Measurements from ENCODE around the gene PRKAR1B.

Gene PRKAR1B

DNA sequence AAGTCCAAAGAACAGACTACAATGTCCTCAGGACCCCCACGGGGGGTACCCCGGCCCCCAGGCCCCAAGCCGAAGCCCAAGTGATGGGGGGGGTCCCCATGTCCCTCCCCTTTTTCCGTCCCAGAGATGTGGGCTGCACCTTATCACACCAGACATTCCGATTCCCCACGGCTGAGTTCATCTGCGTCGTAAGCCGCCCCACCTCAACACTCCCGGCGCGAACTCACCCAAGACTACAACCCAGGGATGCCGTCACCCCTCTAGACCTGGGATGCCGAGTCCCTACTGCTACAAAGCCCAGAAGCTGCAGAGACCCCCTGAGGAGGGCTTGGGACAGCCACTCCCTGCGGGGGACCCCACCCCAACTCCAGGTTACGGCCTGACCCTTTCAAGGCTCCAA, 221.9 kb downstream of the PRKAR1B start:
- Histone ChIP-seq H3K4me3 (ENCODE audit: low read length) (no peak overlapping the region), H3K9me3 (ENCODE audit: insufficient read depth, low read depth, low read length) (no peaks in the 10 kb centered on the region), H3K9ac (ENCODE audit: low read depth, low read length) (no peak overlapping the region), H3K27me3 (ENCODE audit: insufficient read depth, low read length) (no peaks in the 10 kb centered on the region), H3K4me1 (ENCODE audit: insufficient read depth, low read length) (no peaks in the 10 kb centered on the region), H3K27ac (ENCODE audit: low read length) (no peak overlapping the region), H3K36me3 (ENCODE audit: insufficient read depth, low read depth, low read length) (peaks cover 24% of the 10 kb centered on the region)

DNA sequence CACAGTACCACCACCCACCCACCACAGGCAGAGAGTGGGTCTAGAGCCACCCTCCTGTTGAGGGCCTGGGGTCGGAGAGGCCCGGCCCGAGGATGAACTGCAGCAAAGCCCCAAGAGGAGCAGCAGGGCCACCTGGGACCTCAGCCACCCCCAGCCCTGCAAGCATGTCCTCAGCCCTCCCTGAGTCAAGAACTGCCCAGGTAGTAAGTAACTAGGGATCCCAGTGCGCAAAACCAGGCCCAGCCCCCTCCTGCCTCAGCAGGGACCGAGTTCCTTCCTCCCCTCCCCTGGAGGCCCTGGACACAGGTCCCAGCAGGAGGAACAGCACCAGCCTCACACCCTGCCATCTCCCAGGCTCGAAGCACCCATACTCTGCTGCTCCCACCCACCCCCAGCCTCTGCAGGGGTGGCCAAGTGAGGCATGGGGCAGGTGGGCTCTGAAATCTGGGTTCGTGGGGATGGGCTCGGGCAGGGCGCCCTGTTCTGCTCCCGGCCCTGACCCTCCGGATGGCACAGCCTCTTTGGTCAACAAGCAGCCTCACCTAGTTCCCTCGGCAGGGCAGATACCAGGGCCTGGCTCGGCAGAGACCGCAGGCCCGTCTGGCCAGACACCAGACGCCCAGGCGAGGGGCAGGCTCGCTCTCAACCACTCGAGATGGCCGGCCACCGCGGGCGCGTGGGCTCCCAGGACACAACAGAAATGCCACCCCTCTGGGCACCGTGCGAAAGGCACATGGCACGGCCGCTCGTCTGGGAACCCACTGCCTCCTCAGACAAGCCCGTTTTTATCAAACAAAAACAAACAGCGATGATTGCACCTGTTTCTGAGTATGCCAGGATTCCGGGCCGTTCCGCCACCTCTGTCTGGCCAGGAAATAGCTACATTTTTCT, 222.6 kb downstream of the PRKAR1B start:
- H3K9ac ChIP-seq (ENCODE audit: low read depth, low read length), result no peak overlapping the region
- no peaks in the 10 kb centered on the region for H3K4me1 ChIP-seq (ENCODE audit: insufficient read depth, low read length)
- H3K27ac ChIP-seq (ENCODE audit: low read length), result no peak overlapping the region
- no peak overlapping the region for H3K4me3 ChIP-seq (ENCODE audit: low read length)
- peaks cover 27% of the 10 kb centered on the region for H3K36me3 ChIP-seq (ENCODE audit: insufficient read depth, low read depth, low read length)
- no peaks in the 10 kb centered on the region for H3K27me3 ChIP-seq (ENCODE audit: insufficient read depth, low read length)
- no peaks in the 10 kb centered on the region for H3K9me3 ChIP-seq (ENCODE audit: insufficient read depth, low read depth, low read length)

DNA sequence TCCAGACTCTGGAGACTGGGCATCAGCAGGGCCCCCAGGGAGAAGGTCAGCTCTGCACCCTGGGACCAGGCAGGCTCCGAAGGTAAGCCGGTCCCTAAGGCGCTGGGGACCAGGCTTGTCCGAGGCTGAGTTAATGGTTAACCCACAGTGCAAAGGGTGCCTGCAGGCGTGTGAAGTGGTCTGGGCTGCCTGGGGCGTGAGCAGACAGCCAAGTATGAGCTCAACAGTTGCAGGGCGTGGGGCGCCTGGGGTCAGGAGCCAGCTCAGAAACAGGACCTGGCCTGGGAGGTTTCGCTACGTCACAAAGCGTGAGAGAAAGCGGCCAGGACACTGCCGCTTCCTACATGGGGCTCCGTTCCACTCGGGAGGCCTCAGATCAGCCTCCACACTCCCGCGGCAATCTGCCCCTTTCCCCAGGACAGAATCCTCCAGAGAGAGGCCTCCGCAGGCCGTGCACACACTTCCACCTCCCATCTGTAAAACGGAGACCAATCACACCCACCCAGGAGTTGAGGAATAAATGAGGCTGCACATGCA, 223.4 kb downstream of the PRKAR1B start:
- Histone ChIP-seq H3K4me3 (ENCODE audit: low read length) (no peak overlapping the region), H3K36me3 (ENCODE audit: insufficient read depth, low read depth, low read length) (peaks cover 31% of the 10 kb centered on the region), H3K9ac (ENCODE audit: low read depth, low read length) (no peak overlapping the region), H3K27me3 (ENCODE audit: insufficient read depth, low read length) (no peaks in the 10 kb centered on the region), H3K9me3 (ENCODE audit: insufficient read depth, low read depth, low read length) (no peaks in the 10 kb centered on the region), H3K27ac (ENCODE audit: low read length) (no peak overlapping the region), H3K4me1 (ENCODE audit: insufficient read depth, low read length) (no peaks in the 10 kb centered on the region)

DNA sequence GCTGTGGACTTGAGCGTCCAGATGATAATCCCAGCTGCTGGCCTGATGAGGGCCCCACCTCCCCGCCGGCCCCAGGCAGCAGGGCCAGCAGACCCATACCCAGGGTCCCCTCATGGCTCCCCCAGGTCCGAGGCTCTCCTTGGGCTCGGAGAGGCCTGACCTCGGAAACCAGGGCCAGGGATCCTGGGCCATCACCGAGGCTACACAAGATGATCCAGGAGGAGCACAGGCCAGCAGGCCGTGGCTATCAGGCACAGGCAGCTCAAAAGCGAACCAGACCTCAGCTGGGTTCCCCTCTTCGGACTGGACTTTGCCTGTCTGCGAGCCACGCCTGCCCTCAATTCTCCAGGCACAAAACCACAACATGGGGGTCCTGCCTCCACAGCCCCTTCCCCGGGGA, 224.8 kb downstream of the PRKAR1B start:
- Histone ChIP-seq H3K9me3 (ENCODE audit: insufficient read depth, low read depth, low read length) (no peaks in the 10 kb centered on the region), H3K9ac (ENCODE audit: low read depth, low read length) (no peak overlapping the region), H3K36me3 (ENCODE audit: insufficient read depth, low read depth, low read length) (peaks cover 42% of the 10 kb centered on the region), H3K4me1 (ENCODE audit: insufficient read depth, low read length) (no peaks in the 10 kb centered on the region), H3K27me3 (ENCODE audit: insufficient read depth, low read length) (no peaks in the 10 kb centered on the region), H3K27ac (ENCODE audit: low read length) (no peak overlapping the region), H3K4me3 (ENCODE audit: low read length) (no peak overlapping the region)

DNA sequence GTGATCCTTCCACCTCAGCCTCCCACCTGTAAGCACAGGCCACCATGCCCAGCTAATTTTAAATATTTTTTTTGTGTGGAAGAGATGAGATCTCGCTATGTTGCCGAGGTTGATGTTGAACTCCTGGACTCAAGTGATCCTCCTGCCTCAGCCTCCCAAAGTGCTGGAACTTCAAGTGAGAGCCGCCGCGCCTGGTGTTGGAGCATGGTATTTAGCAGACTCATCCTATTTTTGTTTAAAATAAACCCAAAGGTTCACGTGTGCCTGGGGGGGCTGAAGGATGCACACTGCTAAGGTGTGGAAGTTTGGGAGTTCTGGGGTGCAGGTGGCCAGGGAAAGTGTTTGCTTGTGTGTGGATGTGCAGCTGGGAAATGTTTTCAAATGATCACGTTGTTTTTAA, 225.6 kb downstream of the PRKAR1B start:
- no peak overlapping the region for H3K27ac ChIP-seq (ENCODE audit: low read length)
- no peak overlapping the region for H3K4me3 ChIP-seq (ENCODE audit: low read length)
- no peaks in the 10 kb centered on the region for H3K27me3 ChIP-seq (ENCODE audit: insufficient read depth, low read length)
- no peaks in the 10 kb centered on the region for H3K9me3 ChIP-seq (ENCODE audit: insufficient read depth, low read depth, low read length)
- H3K9ac ChIP-seq (ENCODE audit: low read depth, low read length), result no peak overlapping the region
- peaks cover 49% of the 10 kb centered on the region for H3K36me3 ChIP-seq (ENCODE audit: insufficient read depth, low read depth, low read length)
- no peaks in the 10 kb centered on the region for H3K4me1 ChIP-seq (ENCODE audit: insufficient read depth, low read length)

DNA sequence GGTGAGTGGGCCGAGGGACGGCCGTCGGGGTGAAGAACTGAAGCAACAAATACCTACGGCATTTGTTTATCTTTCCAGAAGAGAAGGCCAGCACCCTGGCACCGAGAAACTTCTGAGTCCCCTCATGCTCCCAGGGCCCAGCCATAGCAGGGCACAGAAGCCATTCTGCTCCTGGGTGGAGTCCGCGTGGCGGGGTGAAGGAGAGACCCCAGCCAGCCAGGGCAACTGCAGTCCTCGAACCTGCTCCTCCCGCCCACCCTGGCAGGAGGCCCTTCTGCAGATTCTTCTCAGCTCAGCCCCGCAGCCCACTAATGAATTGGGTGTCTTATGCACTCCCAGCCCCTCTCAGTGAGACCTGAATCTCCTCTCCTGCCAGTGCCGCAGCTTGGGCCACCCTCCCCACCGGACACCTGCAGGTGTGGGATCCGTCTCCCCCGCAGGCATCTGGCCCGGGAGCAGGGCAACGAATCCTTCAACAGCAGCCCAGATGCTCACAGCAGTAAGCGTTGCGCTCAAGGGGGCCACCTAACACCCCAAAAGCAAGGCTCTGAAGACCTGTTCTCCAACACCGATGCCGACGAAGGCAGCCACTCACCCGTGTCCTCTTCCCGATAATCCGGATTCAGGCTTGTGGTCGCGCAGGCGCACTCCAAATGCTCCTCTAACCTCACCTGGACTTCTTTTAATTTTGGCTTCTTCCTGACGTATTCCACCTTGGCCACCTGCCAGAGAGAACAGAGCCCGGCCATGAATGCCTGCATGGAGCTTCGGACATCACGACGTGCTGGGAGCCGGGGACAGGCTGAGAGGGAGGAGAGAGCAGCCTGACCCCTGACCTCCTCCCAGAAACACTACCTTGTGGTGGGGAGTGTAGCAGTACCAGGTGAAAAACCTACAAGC, 226.3 kb downstream of the PRKAR1B start:
- H3K27ac ChIP-seq (ENCODE audit: low read length), result no peak overlapping the region
- no peaks in the 10 kb centered on the region for H3K9me3 ChIP-seq (ENCODE audit: insufficient read depth, low read depth, low read length)
- H3K36me3 ChIP-seq (ENCODE audit: insufficient read depth, low read depth, low read length), result peaks cover 51% of the 10 kb centered on the region
- no peak overlapping the region for H3K4me3 ChIP-seq (ENCODE audit: low read length)
- no peaks in the 10 kb centered on the region for H3K4me1 ChIP-seq (ENCODE audit: insufficient read depth, low read length)
- no peaks in the 10 kb centered on the region for H3K27me3 ChIP-seq (ENCODE audit: insufficient read depth, low read length)
- no peak overlapping the region for H3K9ac ChIP-seq (ENCODE audit: low read depth, low read length)

DNA sequence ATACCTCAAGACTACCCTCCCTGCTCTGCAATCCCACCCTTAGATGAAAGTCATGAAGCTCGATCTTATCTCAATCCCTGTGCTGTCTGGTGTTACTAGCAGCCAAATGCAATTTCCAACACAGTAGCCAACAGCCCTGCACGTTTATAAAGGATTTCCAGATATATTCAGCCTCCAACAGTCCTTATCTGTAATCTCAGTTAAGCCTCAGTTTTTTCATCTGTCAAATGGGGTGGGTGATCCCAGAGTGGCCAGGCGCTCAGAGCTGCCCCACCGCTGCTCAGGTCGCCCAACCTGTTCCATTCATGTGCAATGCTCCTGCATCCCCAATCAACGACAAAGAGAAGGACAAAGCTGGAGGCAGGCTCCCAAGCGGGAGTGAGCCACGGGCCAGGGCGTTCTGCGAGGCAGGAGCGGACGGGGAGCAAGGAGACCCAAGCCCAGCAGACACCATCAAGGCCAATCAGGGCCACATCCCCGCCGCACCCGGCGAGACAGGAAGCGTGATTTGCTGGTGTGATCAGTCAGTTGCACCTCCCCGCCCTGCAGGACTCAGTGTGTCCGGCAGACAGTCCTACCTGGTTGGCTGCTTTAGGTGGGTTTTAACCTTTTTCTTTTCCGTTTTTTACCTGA, 227.1 kb downstream of the PRKAR1B start:
- Histone ChIP-seq H3K27me3 (ENCODE audit: insufficient read depth, low read length) (no peaks in the 10 kb centered on the region), H3K4me3 (ENCODE audit: low read length) (no peak overlapping the region), H3K4me1 (ENCODE audit: insufficient read depth, low read length) (no peaks in the 10 kb centered on the region), H3K27ac (ENCODE audit: low read length) (no peak overlapping the region), H3K9me3 (ENCODE audit: insufficient read depth, low read depth, low read length) (no peaks in the 10 kb centered on the region), H3K9ac (ENCODE audit: low read depth, low read length) (no peak overlapping the region), H3K36me3 (ENCODE audit: insufficient read depth, low read depth, low read length) (peaks cover 51% of the 10 kb centered on the region)

Data from iPS-20b (cell line).